GM20000 (cell line): ENCODE results near the gene LCORL.

Source experiments
- DNase-seq: peaks from one replicate; pipeline ENCODE4 v3.0.0; 2012; ENCODE audit warnings: low spot score
- CTCF ChIP-seq: IDR thresholded peaks from 2 replicates; pipeline ENCODE4 v1.5.1; 2012; ENCODE audit warnings: mild to moderate bottlenecking, control low read depth; ENCODE audit errors: extremely low read depth, missing control alignments

The LCORL gene

GRCh38 chr4:17816142-17816541 is 205.4 kb downstream of the LCORL start:
- no peak for DNase-seq
- TF ChIP-seq CTCF = no peak

GRCh38 chr4:17814140-17814539 is 207.4 kb downstream of the LCORL start:
- DNase-seq = no peak
- TF ChIP-seq CTCF = no peak

- DNase-seq = no peak
- TF ChIP-seq CTCF = no peak
These were observed 208.8 kb downstream of the LCORL start for GRCh38 chr4:17812801-17813200.

- no peak for TF ChIP-seq CTCF
- no peak for DNase-seq
These were observed 209.4 kb downstream of the LCORL start for GRCh38 chr4:17812125-17812524.

- DNase-seq = peak; percentile 18
These were observed 210.4 kb downstream of the LCORL start for GRCh38 chr4:17811078-17811603.

GRCh38 chr4:17810260-17811077 is 211.1 kb downstream of the LCORL start, which contains the start of the genes DCAF16 and NCAPG:
DCAF16 (minus strand) TSS chr4:17810757; CDS start chr4:17804141, 6,616 bp downstream.
NCAPG (plus strand) TSS chr4:17810979; CDS start chr4:17811078, 99 bp downstream.
- TF ChIP-seq CTCF = no peak

More at GRCh38 chr4:17811078-17811603, 210.4 kb downstream of the LCORL start:
- TF ChIP-seq CTCF = no peak

GRCh38 chr4:17809667-17810066 is 211.9 kb downstream of the LCORL start:
- no peak for TF ChIP-seq CTCF
- no peak for DNase-seq

More at GRCh38 chr4:17810260-17811077, 211.1 kb downstream of the LCORL start, which contains the start of the genes DCAF16 and NCAPG:
- peak; percentile 95 for DNase-seq
